HepG2 (cell line): ENCODE results near the gene ETS2. TPM values are rescaled to one million over a fixed set of nuclear protein-coding genes. Genes with fewer than 3 reads are reported as not detected.

Experiments used
- AHDC1 ChIP-seq: sonication (generic); formaldehyde crosslinking; IDR thresholded peaks from 2 replicates; pipeline ENCODE4 v1.5.1; 2020; ENCODE audit warnings: mild to moderate bottlenecking, missing genetic modification reagents, borderline replicate concordance
- BCL6 ChIP-seq: IDR thresholded peaks from 2 replicates; pipeline ENCODE4 v1.6.1; 2016; ENCODE audit warnings: missing genetic modification reagents, missing compliant biosample characterization
- CBX1 ChIP-seq: IDR thresholded peaks from one replicate; pipeline ENCODE4 v1.6.1; 2016; ENCODE audit warnings: antibody characterized with exemption, low read depth
- CBX2 ChIP-seq, 2 experiments: fragments of 200-600 bp in 1 of 2; sonication (generic); formaldehyde crosslinking in 1 of 2; IDR thresholded peaks; 2 replicates each; pipeline versions ENCODE4 v1.7.0 to v1.8.1; 2018 to 2022; ENCODE audit warnings: low read depth in 2 of 2, low read length in 1 of 2, mild to moderate bottlenecking in 1 of 2, missing genetic modification reagents in 1 of 2
- DNMT3B ChIP-seq: conservative IDR thresholded peaks from 2 replicates; pipeline ENCODE4 v1.6.1; 2016; ENCODE audit warnings: missing biosample characterization, control low read depth
- HCFC1 ChIP-seq: fragments of 150-350 bp; IDR thresholded peaks from 2 replicates; pipeline ENCODE4 v1.6.1; 2014; ENCODE audit warnings: low read depth, low read length
- HNRNPLL ChIP-seq: fragments of 200-400 bp; formaldehyde crosslinking; IDR thresholded peaks from 2 replicates; pipeline ENCODE4 v1.6.1; 2017; ENCODE audit warnings: mild to moderate bottlenecking, low read depth, low read length; ENCODE audit not compliant: poor library complexity, severe bottlenecking
- KDM6A ChIP-seq: IDR thresholded peaks from 2 replicates; pipeline ENCODE4 v1.6.1; 2016; ENCODE audit warnings: low read depth
- KLF15 ChIP-seq: sonication (generic); formaldehyde crosslinking; IDR thresholded peaks from 2 replicates; pipeline ENCODE4 v1.8.1; 2023; ENCODE audit warnings: borderline replicate concordance, mild to moderate bottlenecking, inconsistent platforms, missing genetic modification reagents, mixed read lengths
- SOX6 ChIP-seq, 2 experiments: fragments of 450-650 bp in 1 of 2; sonication (generic) in 1 of 2; formaldehyde crosslinking in 1 of 2; IDR thresholded peaks; 2 replicates each; pipeline versions ENCODE4 v1.4.0 to v1.6.1; 2017 to 2020; ENCODE audit warnings: antibody characterized with exemption in 1 of 2, mild to moderate bottlenecking in 1 of 2, missing genetic modification reagents in 1 of 2
- SP4 ChIP-seq: sonication (generic); formaldehyde crosslinking; IDR thresholded peaks from 2 replicates; pipeline ENCODE4 v1.8.1; 2023; ENCODE audit warnings: mild to moderate bottlenecking, missing genetic modification reagents
- TP53 ChIP-seq: sonication (generic); formaldehyde crosslinking; conservative IDR thresholded peaks from 2 replicates; pipeline ENCODE4 v1.4.0; 2020; ENCODE audit warnings: missing genetic modification reagents
- ZMYM3 ChIP-seq: sonication (generic); formaldehyde crosslinking; IDR thresholded peaks from 2 replicates; pipeline ENCODE4 v1.5.1; 2020; ENCODE audit warnings: mild to moderate bottlenecking, missing genetic modification reagents
- ZNF225 ChIP-seq: sonication (generic); formaldehyde crosslinking; IDR thresholded peaks from 2 replicates; pipeline ENCODE4 v1.4.0; 2020; ENCODE audit warnings: mild to moderate bottlenecking, missing genetic modification reagents
- ZNF230 ChIP-seq: sonication (generic); formaldehyde crosslinking; IDR thresholded peaks from 2 replicates; pipeline ENCODE4 v1.4.0; 2020; ENCODE audit warnings: mild to moderate bottlenecking, missing genetic modification reagents
- ZNF354B ChIP-seq: sonication (generic); formaldehyde crosslinking; IDR thresholded peaks from 2 replicates; pipeline ENCODE4 v1.8.0; 2022; ENCODE audit warnings: mild to moderate bottlenecking, missing genetic modification reagents
- ZNF570 ChIP-seq: sonication (generic); formaldehyde crosslinking; IDR thresholded peaks from 2 replicates; pipeline ENCODE4 v1.4.0; 2020; ENCODE audit warnings: mild to moderate bottlenecking, missing genetic modification reagents, borderline replicate concordance
- ZNF614 ChIP-seq: IDR thresholded peaks from 2 replicates; pipeline ENCODE4 v1.6.1; 2018; ENCODE audit warnings: missing biosample characterization, missing genetic modification reagents, inconsistent platforms, borderline replicate concordance
- ZNF660 ChIP-seq: sonication (generic); formaldehyde crosslinking; IDR thresholded peaks from 2 replicates; pipeline ENCODE4 v1.5.1; 2020; ENCODE audit warnings: mild to moderate bottlenecking, low read depth, missing genetic modification reagents, borderline replicate concordance
- ZNF704 ChIP-seq: sonication (generic); formaldehyde crosslinking; IDR thresholded peaks from 2 replicates; pipeline ENCODE4 v1.8.1; 2023; ENCODE audit warnings: mild to moderate bottlenecking, inconsistent platforms, moderate library complexity, missing genetic modification reagents, borderline replicate concordance
- ZNF883 ChIP-seq: sonication (generic); formaldehyde crosslinking; IDR thresholded peaks from 2 replicates; pipeline ENCODE4 v1.5.1; 2020; ENCODE audit warnings: mild to moderate bottlenecking, missing genetic modification reagents; ENCODE audit errors: not compliant biosample characterization
- polyA plus RNA-seq, 8 experiments: library from polyadenylated mRNA; depleted of rRNA in 3 of 8; stranded (reverse) in 7 of 8; unstranded in 1 of 8; fragments of >200 nt; fragmentation: Illumina TruSeq in 4 of 8; extraction: Trizol in 4 of 8; gene quantifications; 2 replicates each; pipeline versions ENCODE4 v1.2.1 to v1.2.3, GENCODE V29; 2011 to 2016; ENCODE audit warnings: low read depth in 4 of 8, missing spikeins in 1 of 8, mixed read lengths in 1 of 8; ENCODE audit not compliant: insufficient read depth in 1 of 8
- total RNA-seq, 5 experiments: library from RNA; depleted of rRNA; stranded (reverse); fragments of >200 nt; fragmentation: Illumina TruSeq; extraction: Trizol; gene quantifications; 2 replicates each; pipeline ENCODE4 v1.2.3, GENCODE V29; 2016; ENCODE audit warnings: low read depth in 1 of 5

ETS2 gene
- total and polyA plus RNA-seq, 2 of the 13 experiments (the other 11 are each of a cell fraction or from before 2014, with no cell fraction given) = 24.6 to 64.4 TPM

- 0 out of 2 replicates have a peak, but pooled peaks have one; percentile 40 for TF ChIP-seq ZNF570 (CRISPR knock-in tag)
- no peak for TF ChIP-seq KDM6A (CRISPR knock-in tag)
- no peak for TF ChIP-seq ZNF225 (CRISPR knock-in tag)
- TF ChIP-seq SOX6 (IDR thresholded peaks at IDR 0.05) = no peak
- TF ChIP-seq SOX6 (CRISPR knock-in tag; IDR thresholded peaks at IDR 0.05) = peak; percentile 80
- no peak; the same call in 1 of the 2 replicates for TF ChIP-seq ZNF660 (CRISPR knock-in tag)
- no peak for TF ChIP-seq TP53
- TF ChIP-seq BCL6 (CRISPR knock-in tag) = peak; percentile 30
- peak; percentile 77; the same call in 1 of the 2 replicates for TF ChIP-seq ZNF614 (CRISPR knock-in tag)
- peak; percentile 73; the same call in 1 of the 2 replicates for TF ChIP-seq ZMYM3 (CRISPR knock-in tag)
- TF ChIP-seq CBX1 = no peak
- TF ChIP-seq ZNF704 (CRISPR knock-in tag) = peak; percentile 82; the same call in 1 of the 2 replicates
- TF ChIP-seq AHDC1 (CRISPR knock-in tag) = peak; percentile 84
- no peak for TF ChIP-seq CBX2 (IDR thresholded peaks at IDR 0.05; ENCODE audit: low read depth, low read length)
- TF ChIP-seq CBX2 (CRISPR knock-in tag; IDR thresholded peaks at IDR 0.05; ENCODE audit: low read depth) = 0 out of 2 replicates have a peak, but pooled peaks have one; percentile 67
- peak; percentile 83 for TF ChIP-seq SP4 (CRISPR knock-in tag)
- peak; percentile 95 for TF ChIP-seq ZNF883 (CRISPR knock-in tag)
- TF ChIP-seq DNMT3B (CRISPR knock-in tag) = no peak
- TF ChIP-seq ZNF354B (CRISPR knock-in tag) = no peak
- TF ChIP-seq ZNF230 (CRISPR knock-in tag) = peak; percentile 93
- TF ChIP-seq HCFC1 = no peak
- peak; percentile 29 for TF ChIP-seq HNRNPLL
- TF ChIP-seq KLF15 (CRISPR knock-in tag) = peak; percentile 80; the same call in 1 of the 2 replicates
These were observed at the start of gene ETS2 (continued) for GRCh38 chr21:38805328-38806152.
